Endothelial cell of umbilical vein (primary cell): ENCODE measurements around the gene CACNA1A. TPM values are rescaled to one million over a fixed set of nuclear protein-coding genes. Genes with fewer than 3 reads are reported as not detected.

ENCODE experiments used
- BruUV-seq: library from RNA; stranded (reverse); fragments of 400-500 nt; replicated peaks from 2 replicates; lab custom pipeline; 2021; lab: Mats Ljungman, UMichigan
- CTCF ChIA-PET: fragments of 300-600, 350-600 bp; sonication (Branson Sonifier 250); formaldehyde crosslinking; loops from one replicate; lab custom pipeline; 2021; ENCODE audit warnings: antibody characterized with exemption, inconsistent platforms; lab: Charles Lee
- POLR2A ChIA-PET: fragments of 300-600, 350-600 bp; sonication (Branson Sonifier 250); formaldehyde crosslinking; loops from one replicate; lab custom pipeline; 2021; ENCODE audit warnings: antibody characterized with exemption, inconsistent platforms; lab: Charles Lee
- DNase-seq: peaks from one replicate; pipeline ENCODE4 v3.0.0-alpha.2; 2011; ENCODE audit warnings: low read depth, low spot score
- FAIRE-seq: peaks from 2 replicates; lab custom pipeline; 2011; peaks lifted over from hg19 to GRCh38; lab: Jason Lieb, UNC
- H2AFZ ChIP-seq: 2 replicates; pipeline ENCODE4 v1.6.0; 2012; ENCODE audit warnings: low read depth, low read length, control low read depth, inconsistent platforms
- H3K27ac ChIP-seq: 2 replicates; pipeline ENCODE4 v1.5.1; 2011; ENCODE audit warnings: low read depth, mild to moderate bottlenecking, control low read depth, low read length, moderate library complexity; ENCODE audit not compliant: insufficient read depth
- H3K27me3 ChIP-seq, 2 experiments: 2 replicates each; pipeline versions ENCODE4 v1.6.0 to v1.6.1; 2011; ENCODE audit warnings: low read length in 2 of 2, mixed read lengths in 1 of 2; ENCODE audit not compliant: control insufficient read depth in 2 of 2, insufficient read depth in 2 of 2
- H3K36me3 ChIP-seq, 2 experiments: 2 replicates in 1 of 2; 3 replicates in 1 of 2; pipeline ENCODE4 v1.5.1; 2011; ENCODE audit warnings: low read length in 2 of 2, mild to moderate bottlenecking in 1 of 2, moderate library complexity in 1 of 2; ENCODE audit not compliant: control insufficient read depth in 2 of 2, insufficient read depth in 2 of 2; ENCODE audit errors: extremely low read depth in 1 of 2
- H3K4me1 ChIP-seq: 3 replicates; pipeline ENCODE4 v1.5.1; 2011; ENCODE audit warnings: mild to moderate bottlenecking, low read length; ENCODE audit not compliant: control insufficient read depth, insufficient read depth; ENCODE audit errors: extremely low read depth
- H3K4me2 ChIP-seq: 2 replicates; pipeline ENCODE4 v1.6.1; 2011; ENCODE audit warnings: low read length, control low read depth, mixed read lengths; ENCODE audit not compliant: insufficient read depth
- H3K4me3 ChIP-seq, 3 experiments: fragments of 200-600 bp in 1 of 3; sonication (generic), shearing (Covaris generic) in 1 of 3; replicated peaks in 1 of 3; 2 replicates each; pipeline ENCODE4 v1.5.1; 2011 to 2016; ENCODE audit warnings: control low read depth in 3 of 3, low read length in 3 of 3, mild to moderate bottlenecking in 2 of 3, inconsistent platforms in 1 of 3, low read depth in 1 of 3, moderate library complexity in 1 of 3; ENCODE audit not compliant: insufficient read depth in 1 of 3
- H3K79me2 ChIP-seq: 2 replicates; pipeline ENCODE4 v1.6.0; 2012; ENCODE audit warnings: low read length, inconsistent platforms; ENCODE audit not compliant: control insufficient read depth, insufficient read depth
- H3K9ac ChIP-seq: replicated peaks from 2 replicates; pipeline ENCODE3; 2011; ENCODE audit warnings: low read length, control low read depth; ENCODE audit not compliant: insufficient read depth; ENCODE audit errors: extremely low read depth
- H3K9me1 ChIP-seq: replicated peaks from 3 replicates; pipeline ENCODE4 v1.6.0; 2011; ENCODE audit warnings: mild to moderate bottlenecking, low read length; ENCODE audit not compliant: control insufficient read depth, insufficient read depth; ENCODE audit errors: extremely low read depth
- H3K9me3 ChIP-seq: replicated peaks from 2 replicates; pipeline ENCODE4 v1.5.1; 2012; ENCODE audit warnings: low read length, inconsistent platforms; ENCODE audit not compliant: control insufficient read depth, insufficient read depth
- H4K20me1 ChIP-seq: replicated peaks from 2 replicates; pipeline ENCODE3; 2011; ENCODE audit warnings: mild to moderate bottlenecking, low read length; ENCODE audit not compliant: control insufficient read depth, insufficient read depth; ENCODE audit errors: extremely low read depth
- CTCF ChIP-seq, 2 donors: IDR thresholded peaks; 1 replicate in 1 of 2; 2 replicates in 1 of 2; pipeline ENCODE4 v1.5.1; 2011; ENCODE audit warnings: low read length in 2 of 2, mild to moderate bottlenecking in 2 of 2, moderate library complexity in 2 of 2, control low read depth in 1 of 2, inconsistent platforms in 1 of 2, low read depth in 1 of 2; ENCODE audit not compliant: insufficient read depth in 1 of 2; ENCODE audit errors: extremely low read depth in 1 of 2
- EZH2 ChIP-seq: IDR thresholded peaks from 2 replicates; pipeline ENCODE4 v1.6.1; 2012; ENCODE audit warnings: borderline replicate concordance, low read depth, mild to moderate bottlenecking, moderate library complexity, low read length, inconsistent platforms; ENCODE audit not compliant: severe bottlenecking
- FOS ChIP-seq: IDR thresholded peaks from 2 replicates; pipeline ENCODE4 v1.6.1; 2011; ENCODE audit warnings: mild to moderate bottlenecking, low read length, moderate library complexity, borderline replicate concordance; ENCODE audit not compliant: insufficient read depth
- GATA2 ChIP-seq: IDR thresholded peaks from 2 replicates; pipeline ENCODE4 v1.7.0; 2011; ENCODE audit warnings: low read depth, mild to moderate bottlenecking, moderate library complexity, mixed read lengths, low read length; ENCODE audit not compliant: insufficient read length, insufficient read depth
- JUN ChIP-seq: IDR thresholded peaks from 2 replicates; pipeline ENCODE4 v1.6.1; 2011; ENCODE audit warnings: borderline replicate concordance, low read depth; ENCODE audit not compliant: insufficient read length, insufficient read depth
- MAX ChIP-seq: IDR thresholded peaks from 2 replicates; pipeline ENCODE4 v1.6.1; 2011; ENCODE audit not compliant: insufficient read depth, insufficient read length
- MYC ChIP-seq: IDR thresholded peaks from one replicate; pipeline ENCODE4 v1.6.1; 2011; ENCODE audit warnings: mild to moderate bottlenecking, low read depth, low read length
- POLR2A ChIP-seq: IDR thresholded peaks from 2 replicates; pipeline ENCODE4 v1.6.1; 2012; ENCODE audit warnings: low read depth, mild to moderate bottlenecking, control low read depth, low read length
- POLR2AphosphoS5 ChIP-seq: IDR thresholded peaks from 2 replicates; pipeline ENCODE4 v1.6.1; 2012; ENCODE audit warnings: low read depth, mild to moderate bottlenecking, control low read depth, low read length, moderate library complexity; ENCODE audit not compliant: insufficient read depth
- dilution Hi-C: fragments of 300-500 bp; cut with MboI; formaldehyde crosslinking; loops from one replicate; pipeline ENCODE4 v1.15.0; 2019; ENCODE audit warnings: low sequenced_read_pairs; ENCODE audit not compliant: extremely low pct_ligation_motif_present
- intact Hi-C: fragments of 100-400 bp; cut with micrococcal nuclease; formaldehyde crosslinking; loops from one replicate; pipeline ENCODE4 v1.10.0; 2022
- polyA plus RNA-seq, 4 experiments: library from polyadenylated mRNA; depleted of rRNA in 3 of 4; stranded (reverse) in 3 of 4; unstranded in 1 of 4; fragments of >200 nt; gene quantifications; 2 replicates each; pipeline versions ENCODE4 v1.2.1 to v1.2.3, GENCODE V29; 2011 to 2012; ENCODE audit warnings: missing spikeins in 1 of 4
- total RNA-seq: library from RNA; stranded (reverse); gene quantifications from 2 replicates; pipeline ENCODE4 v1.2.3, GENCODE V29; 2021

The CACNA1A gene
- total and polyA plus RNA-seq, 2 donors (not counting 3 experiments of a cell fraction or from before 2014, with no cell fraction given) = 0.17 to 0.38 TPM

- no peak overlapping the region for H2AFZ ChIP-seq
- H3K36me3 ChIP-seq = no peaks in the 10 kb centered on the region
- no peak for DNase-seq
- H3K9ac ChIP-seq = no peak overlapping the region
- intact Hi-C loops = loop anchor here (5.0 kb wide), 3 partner anchors 33 to 143 kb away; partner anchors contain the start of gene LYL1
- H3K4me2 ChIP-seq = no peak overlapping the region
- H3K27me3 ChIP-seq = no peaks in the 10 kb centered on the region
- TF ChIP-seq EZH2 (no peak), GATA2 (no peak), POLR2A (no peak), FOS (no peak), POLR2AphosphoS5 (no peak), MAX (no peak), MYC (no peak), CTCF (IDR thresholded peaks at IDR 0.05; ENCODE audit: extremely low read depth in 1 of 2, insufficient read depth in 1 of 2, low read depth in 1 of 2, low read length in 2 of 2) (no peak), JUN (no peak)
- H3K9me1 ChIP-seq = no peaks in the 10 kb centered on the region
- dilution Hi-C loops = no loop called here
- BruUV-seq = no TSS peak
- CTCF ChIA-PET = interaction anchor here (1.0 to 3.2 kb wide), 2 partner anchors 18 to 31 kb away, joined by 3 to 20 read pairs; no protein-coding TSS in a partner anchor
- FAIRE-seq = no peak
- H3K4me1 ChIP-seq = peaks cover 3% of the 10 kb centered on the region
- no peak overlapping the region for H3K4me3 ChIP-seq
- H4K20me1 ChIP-seq = no peaks in the 10 kb centered on the region
- POLR2A ChIA-PET = interaction anchor here (0.6 to 0.7 kb wide), 2 partner anchors 92 to 133 kb away, joined by 3 to 5 read pairs; no protein-coding TSS in a partner anchor
- no peaks in the 10 kb centered on the region for H3K9me3 ChIP-seq
- H3K27ac ChIP-seq = no peak overlapping the region
- no peaks in the 10 kb centered on the region for H3K79me2 ChIP-seq
Measured at GRCh38 chr19:13244920-13245319, 261.4 kb downstream of the CACNA1A start.
